Coronary artery (tissue), 2 donors: Measurements from ENCODE around the gene SYTL5.

Source experiments
- DNase-seq: peaks from one replicate; pipeline ENCODE4 v3.0.0-alpha.2; 2017; ENCODE audit warnings: low spot score
- H3K27ac ChIP-seq, 2 donors: fragments of 200-600 bp; sonication (generic); one replicate each; pipeline ENCODE4 v1.5.1; 2016 to 2019
- H3K4me3 ChIP-seq: fragments of 200-600 bp; sonication (generic); 2 replicates; pipeline ENCODE4 v1.5.1; 2016; ENCODE audit warnings: mild to moderate bottlenecking, moderate library complexity
- TF ChIP-seq, protein P1 (sequence below): fragments of 200-600 bp; sonication (generic); IDR thresholded peaks from one replicate; pipeline ENCODE4 v1.5.1; 2019; ENCODE audit warnings: antibody characterized with exemption

The SYTL5 gene

DNA sequence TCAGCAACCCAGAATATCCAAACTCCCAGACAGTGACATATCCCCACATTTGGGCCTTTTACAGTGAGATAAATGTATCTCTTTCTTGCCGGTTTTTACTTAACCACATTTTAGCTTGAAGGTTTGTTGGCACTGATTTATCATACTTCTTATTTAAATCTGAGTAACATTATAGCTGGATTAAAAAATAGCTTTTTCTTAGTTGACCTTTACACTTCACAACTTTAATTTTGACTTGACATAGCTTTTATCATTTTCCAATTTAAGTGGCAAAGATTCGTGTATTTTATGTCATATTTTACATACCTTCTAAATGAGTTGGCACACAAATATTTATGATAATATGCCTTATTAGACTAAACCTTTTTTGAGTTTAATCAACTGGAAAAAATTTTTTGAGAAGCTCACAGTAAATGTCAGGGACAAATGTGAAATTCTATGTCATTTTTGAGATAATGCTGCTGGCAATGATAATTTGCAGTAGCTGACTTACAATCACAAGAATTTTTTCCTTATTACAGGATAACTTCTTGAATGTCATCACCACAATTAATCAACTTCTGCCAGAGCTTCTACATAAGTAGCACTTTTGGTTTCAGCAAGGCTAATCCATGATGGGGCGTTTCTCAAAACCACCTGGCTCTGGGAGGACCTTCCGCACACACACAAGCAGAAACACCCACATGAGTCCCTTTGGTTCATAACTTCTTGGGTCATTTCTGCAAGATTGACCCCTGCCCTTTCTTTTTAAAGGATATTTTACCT is 80.3 kb downstream of the SYTL5 start:
- Histone ChIP-seq H3K4me3 (no peak overlapping the region), H3K27ac (no peak overlapping the region)
- DNase-seq: no peak
- TF ChIP-seq, protein P1, sequence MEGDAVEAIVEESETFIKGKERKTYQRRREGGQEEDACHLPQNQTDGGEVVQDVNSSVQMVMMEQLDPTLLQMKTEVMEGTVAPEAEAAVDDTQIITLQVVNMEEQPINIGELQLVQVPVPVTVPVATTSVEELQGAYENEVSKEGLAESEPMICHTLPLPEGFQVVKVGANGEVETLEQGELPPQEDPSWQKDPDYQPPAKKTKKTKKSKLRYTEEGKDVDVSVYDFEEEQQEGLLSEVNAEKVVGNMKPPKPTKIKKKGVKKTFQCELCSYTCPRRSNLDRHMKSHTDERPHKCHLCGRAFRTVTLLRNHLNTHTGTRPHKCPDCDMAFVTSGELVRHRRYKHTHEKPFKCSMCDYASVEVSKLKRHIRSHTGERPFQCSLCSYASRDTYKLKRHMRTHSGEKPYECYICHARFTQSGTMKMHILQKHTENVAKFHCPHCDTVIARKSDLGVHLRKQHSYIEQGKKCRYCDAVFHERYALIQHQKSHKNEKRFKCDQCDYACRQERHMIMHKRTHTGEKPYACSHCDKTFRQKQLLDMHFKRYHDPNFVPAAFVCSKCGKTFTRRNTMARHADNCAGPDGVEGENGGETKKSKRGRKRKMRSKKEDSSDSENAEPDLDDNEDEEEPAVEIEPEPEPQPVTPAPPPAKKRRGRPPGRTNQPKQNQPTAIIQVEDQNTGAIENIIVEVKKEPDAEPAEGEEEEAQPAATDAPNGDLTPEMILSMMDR: no peak

DNA sequence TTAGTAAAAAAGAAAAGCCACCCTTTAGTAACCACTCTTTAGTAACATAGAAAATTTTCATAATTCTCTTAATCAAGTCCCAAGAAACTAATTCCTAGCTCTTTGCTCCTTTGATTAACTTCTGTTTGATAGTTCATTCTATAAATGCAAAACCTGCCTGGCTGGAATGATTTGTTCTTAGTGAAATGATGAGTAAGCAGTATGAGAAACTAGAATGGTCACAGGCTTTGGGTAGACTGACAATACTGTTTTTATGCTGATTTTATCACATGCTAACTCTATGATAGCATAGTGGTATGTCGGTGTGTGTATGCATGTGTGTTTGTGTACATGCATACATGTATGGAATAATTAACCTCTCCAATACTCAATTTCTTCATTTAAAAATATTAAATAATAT is 81.2 kb downstream of the SYTL5 start:
- TF ChIP-seq, protein P1: no peak
- no peak for DNase-seq
- Histone ChIP-seq H3K4me3 (no peak overlapping the region), H3K27ac (no peak overlapping the region)

DNA sequence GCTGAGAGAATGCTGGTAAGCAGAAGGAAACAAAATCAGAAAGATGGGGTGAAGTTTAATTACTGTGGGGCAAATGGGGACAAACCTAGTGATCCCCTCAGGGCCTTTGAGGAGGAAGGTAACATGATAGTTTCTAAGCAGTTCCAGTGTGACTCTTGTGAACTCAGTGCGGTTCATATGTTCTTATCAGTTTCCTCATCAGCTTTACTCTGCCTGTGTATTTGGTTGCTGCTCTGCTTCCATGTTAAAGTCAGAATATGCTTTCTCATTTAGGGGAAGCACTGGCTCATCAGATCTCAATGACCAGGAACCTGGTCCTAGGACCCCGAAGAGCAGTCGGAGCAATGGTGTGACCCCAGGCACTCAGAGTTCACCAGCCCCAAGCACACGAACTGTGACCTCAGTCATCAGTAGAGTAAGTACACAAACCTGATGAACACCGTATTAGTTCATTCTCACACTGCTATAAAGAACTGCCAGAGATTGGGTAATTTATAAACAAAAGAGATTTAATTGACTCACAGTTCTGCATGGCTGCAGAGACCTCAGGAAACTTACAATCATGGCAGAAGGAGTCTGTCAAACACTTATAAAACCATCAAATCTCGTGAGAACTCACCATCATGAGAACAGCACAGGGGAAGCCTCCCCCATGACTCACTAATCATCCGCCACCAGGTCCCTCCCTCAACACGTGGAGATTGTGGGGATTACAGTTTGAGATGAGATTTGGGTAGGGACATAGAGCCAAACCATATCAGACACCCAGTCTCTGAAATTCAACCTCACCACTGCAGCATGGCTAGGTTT is 83.0 kb downstream of the SYTL5 start:
- TF ChIP-seq, protein P1: no peak
- Histone ChIP-seq H3K4me3 (no peak overlapping the region), H3K27ac (no peak overlapping the region)
- DNase-seq: no peak

DNA sequence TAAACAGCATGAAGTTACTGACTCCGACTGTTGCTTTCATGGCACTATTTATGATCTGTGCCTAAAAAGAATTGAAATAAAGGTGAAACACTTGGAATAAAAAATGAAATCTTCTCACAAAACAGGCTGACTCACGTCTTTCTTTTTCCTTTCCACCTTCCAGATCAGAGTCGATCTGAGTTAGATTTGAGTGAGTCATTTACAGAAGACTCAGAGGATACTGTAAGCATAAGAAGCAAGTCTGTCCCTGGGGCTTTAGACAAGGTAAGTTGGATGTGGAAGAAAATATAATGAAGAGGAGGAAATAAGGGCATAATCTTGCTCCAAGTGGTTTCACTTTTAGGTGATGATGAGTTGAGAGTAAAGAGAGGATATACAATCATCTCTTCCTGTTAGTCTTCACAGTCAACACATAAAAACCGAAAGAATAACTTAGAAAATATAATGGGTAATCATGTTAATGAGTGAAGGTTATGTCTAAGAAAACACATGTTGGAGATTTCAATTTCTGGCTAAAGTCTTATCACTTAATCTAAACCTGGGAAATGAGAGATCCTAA is 89.7 kb downstream of the SYTL5 start:
- no peak overlapping the region for H3K27ac ChIP-seq
- DNase-seq: no peak

DNA sequence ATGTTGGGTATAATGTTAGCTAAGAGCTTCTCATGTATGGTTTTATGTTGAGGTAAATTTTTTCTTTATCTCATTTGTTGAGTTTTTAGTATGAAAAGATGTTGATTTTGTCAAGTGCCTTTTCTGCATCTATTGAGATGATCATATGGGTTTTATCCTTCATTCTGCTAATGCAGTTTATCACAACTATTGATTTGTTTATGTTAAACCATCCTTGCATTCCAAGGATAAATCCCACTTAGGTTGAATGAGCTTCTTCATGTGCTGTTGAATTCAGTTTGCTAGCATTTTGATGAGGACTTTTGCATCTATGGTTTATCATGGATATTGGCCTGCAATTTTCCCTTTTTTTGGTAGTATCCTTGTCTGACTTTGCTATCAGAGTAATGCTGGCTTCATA is 93.3 kb downstream of the SYTL5 start:
- no peak for DNase-seq
- TF ChIP-seq, protein P1: no peak
- no peak overlapping the region for H3K27ac ChIP-seq
- no peak overlapping the region for H3K4me3 ChIP-seq

More for the DNA sequence above, 89.7 kb downstream of the SYTL5 start:
- no peak overlapping the region for H3K4me3 ChIP-seq
- TF ChIP-seq, protein P1: no peak

DNA sequence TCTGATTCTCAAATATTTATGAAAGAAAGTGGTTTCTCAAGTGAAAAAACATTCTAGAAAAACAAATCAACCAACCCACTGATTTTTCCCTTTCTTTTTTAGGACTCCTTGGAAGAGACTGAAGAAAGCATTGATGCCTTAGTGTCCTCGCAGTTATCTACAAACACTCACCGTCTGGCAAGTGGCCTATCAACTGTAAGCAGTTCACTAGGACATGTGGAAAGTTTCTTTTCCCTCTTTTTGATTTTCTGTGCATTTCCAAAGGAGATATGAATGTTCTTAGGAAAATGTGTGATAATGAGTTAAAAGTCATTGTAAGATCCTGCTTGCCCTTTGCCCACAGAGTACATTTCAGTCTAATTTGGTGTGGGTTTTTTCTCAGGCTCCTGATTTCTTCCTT is 95.9 kb downstream of the SYTL5 start:
- TF ChIP-seq, protein P1: no peak
- no peak overlapping the region for H3K4me3 ChIP-seq
- no peak overlapping the region for H3K27ac ChIP-seq
- no peak for DNase-seq
